ENCODE data around the gene NEMP2. TPM values are rescaled to one million over a fixed set of nuclear protein-coding genes. Genes with fewer than 3 reads are reported as not detected.
A peak's percentile ranks its signal among the peaks of the same experiment; 100 is the strongest.
"Not testable (repeated sequence)": the region's sequence is repeated elsewhere in the genome, so short reads cannot be mapped to it uniquely, and the experiment has no call there.

The NEMP2 gene
- total and polyA plus RNA-seq, 10 donors = 0.89 to 19.2 (median 10.7) TPM

DNA sequence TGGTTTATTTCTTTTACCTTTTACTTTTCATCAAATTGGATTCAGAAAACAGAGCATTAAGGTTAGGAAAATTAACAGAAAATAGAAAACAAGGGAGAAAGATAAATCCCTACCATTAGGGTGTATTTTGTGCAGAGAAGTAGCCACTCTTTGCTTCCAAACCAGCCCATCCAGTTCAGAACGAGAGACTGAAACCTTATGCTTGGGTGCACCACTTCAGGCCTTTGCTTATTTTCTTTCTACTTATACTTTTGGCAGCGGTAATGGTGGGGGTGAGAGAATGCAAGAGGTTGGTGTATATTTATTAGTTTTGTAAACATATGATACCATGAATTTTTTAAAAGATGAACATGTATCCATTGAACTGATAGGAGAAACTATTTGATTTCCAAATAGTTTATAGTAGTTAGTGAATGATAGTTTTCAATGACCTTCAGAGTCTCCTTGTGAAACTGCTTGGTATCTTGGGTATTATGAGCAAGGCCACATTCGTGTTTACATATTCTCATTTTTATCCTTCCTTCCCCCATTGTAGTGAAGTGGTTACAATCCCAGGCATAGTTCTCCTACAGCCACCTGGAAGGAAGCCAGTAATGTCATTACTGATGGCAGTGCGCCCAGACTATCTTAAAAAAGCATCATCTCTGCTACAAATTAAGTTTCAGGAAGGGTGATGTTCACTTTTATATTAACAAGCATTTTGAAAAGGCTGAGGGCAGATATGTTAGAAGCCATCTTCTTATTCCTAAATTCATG lies 65.5 kb downstream of the NEMP2 start:
- DNase-seq = no peak
- Histone ChIP-seq H3K27ac (peak overlapping the region; percentile 68 to 88 (median 73)), H3K4me1 (peaks cover 10 to 65% (median 40%) of the 10 kb centered on the region in 6 donors), H3K27me3 (replicated peaks in 1 of 7) (no peaks in the 10 kb centered on the region), H3K36me3 (peaks cover 0 to 20% (median 4%) of the 10 kb centered on the region in 6 donors), H3K4me3 (no peak overlapping the region), H3K9me3 (no peaks in the 10 kb centered on the region)
- 29 to 47% (median 36%) methylated on average over 4 of the region's 4 CpGs for WGBS, 5 donors
- TF ChIP-seq POLR2AphosphoS5 (IDR thresholded peaks at IDR 0.05) (peak in 1 of 3 donors; percentile 69), POLR2A (IDR thresholded peaks at IDR 0.05) (no peak)
- intact Hi-C loops (cut with DNase I; ENCODE audit: low total_unique reads) = no loop called here

DNA sequence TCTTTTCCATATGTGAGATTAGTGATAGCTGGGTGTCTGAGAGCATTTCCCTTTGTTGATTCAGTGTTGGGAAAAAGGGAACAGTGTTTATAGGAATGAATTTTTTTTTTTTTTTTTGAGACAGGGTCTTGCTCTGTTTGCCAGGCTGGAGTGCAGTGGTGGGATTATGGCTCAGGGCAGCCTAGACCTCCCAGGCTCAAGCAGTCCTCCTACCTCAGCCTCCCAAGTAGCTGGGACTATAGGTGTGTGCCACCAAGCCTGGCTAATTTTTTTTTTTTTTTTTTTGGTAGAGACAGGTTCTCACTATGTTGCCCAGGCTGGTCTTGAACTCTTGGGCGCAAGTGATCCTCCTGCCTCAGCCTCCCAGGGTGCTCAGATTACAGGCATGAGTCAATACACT lies 66.2 kb downstream of the NEMP2 start:
- 92 to 100% (median 96%) methylated on average over 1 of the region's 1 CpG for WGBS, 5 donors
- intact Hi-C loops (cut with DNase I; ENCODE audit: low total_unique reads) = not testable (repeated sequence)

DNA sequence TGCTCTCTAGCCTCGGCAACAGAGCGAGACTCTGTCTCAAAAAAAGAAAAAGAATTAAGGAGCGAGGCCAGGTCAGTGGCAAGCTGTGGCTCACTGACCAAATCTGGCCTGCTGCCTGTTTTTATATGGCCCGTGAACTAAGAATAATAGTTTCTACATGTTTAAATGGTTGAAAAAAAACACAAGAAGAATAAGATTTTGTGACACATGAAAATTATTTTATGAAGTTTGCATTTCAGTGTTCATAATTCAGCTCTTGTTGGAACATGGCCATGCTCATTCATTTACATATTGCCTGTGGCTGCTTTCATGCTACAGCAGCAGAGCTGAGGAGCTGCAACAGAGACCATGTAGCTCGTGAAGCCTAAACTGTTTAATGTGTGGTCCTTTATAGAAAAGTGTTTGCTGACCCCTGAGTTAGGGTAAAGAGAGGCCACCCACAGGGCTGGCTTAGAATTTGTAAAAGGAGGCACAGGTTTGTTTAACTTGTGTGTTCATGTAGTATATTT lies 66.9 kb downstream of the NEMP2 start:
- peak overlapping the region in 7 of 8 donors; percentile 31 to 88 (median 71) for H3K27ac ChIP-seq
- peaks cover 10 to 76% (median 40%) of the 10 kb centered on the region in 6 donors for H3K4me1 ChIP-seq
- peaks cover 0 to 20% (median 4%) of the 10 kb centered on the region in 6 donors for H3K36me3 ChIP-seq
- TF ChIP-seq, protein P1, sequence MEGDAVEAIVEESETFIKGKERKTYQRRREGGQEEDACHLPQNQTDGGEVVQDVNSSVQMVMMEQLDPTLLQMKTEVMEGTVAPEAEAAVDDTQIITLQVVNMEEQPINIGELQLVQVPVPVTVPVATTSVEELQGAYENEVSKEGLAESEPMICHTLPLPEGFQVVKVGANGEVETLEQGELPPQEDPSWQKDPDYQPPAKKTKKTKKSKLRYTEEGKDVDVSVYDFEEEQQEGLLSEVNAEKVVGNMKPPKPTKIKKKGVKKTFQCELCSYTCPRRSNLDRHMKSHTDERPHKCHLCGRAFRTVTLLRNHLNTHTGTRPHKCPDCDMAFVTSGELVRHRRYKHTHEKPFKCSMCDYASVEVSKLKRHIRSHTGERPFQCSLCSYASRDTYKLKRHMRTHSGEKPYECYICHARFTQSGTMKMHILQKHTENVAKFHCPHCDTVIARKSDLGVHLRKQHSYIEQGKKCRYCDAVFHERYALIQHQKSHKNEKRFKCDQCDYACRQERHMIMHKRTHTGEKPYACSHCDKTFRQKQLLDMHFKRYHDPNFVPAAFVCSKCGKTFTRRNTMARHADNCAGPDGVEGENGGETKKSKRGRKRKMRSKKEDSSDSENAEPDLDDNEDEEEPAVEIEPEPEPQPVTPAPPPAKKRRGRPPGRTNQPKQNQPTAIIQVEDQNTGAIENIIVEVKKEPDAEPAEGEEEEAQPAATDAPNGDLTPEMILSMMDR (IDR thresholded peaks at IDR 0.05 in 8 of 11, conservative IDR thresholded peaks at IDR 0.05 in 3 of 11) = no peak
- TF ChIP-seq POLR2AphosphoS5 (IDR thresholded peaks at IDR 0.05) (no peak), POLR2A (IDR thresholded peaks at IDR 0.05) (peak in 1 of 3 donors; percentile 6)
- no peak for DNase-seq
- 46 to 74% (median 54%) methylated on average over 5 of the region's 5 CpGs for WGBS, 5 donors
- intact Hi-C loops (cut with DNase I; ENCODE audit: low total_unique reads) = no loop called here
- no peaks in the 10 kb centered on the region for H3K9me3 ChIP-seq
- H3K27me3 ChIP-seq (replicated peaks in 1 of 7) = no peaks in the 10 kb centered on the region
- no peak overlapping the region for H3K4me3 ChIP-seq

More for the DNA sequence above, 66.2 kb downstream of the NEMP2 start:
- Histone ChIP-seq H3K4me1 (peaks cover 10 to 70% (median 40%) of the 10 kb centered on the region in 6 donors), H3K36me3 (peaks cover 0 to 20% (median 4%) of the 10 kb centered on the region in 6 donors), H3K27ac (peak overlapping the region in 7 of 8 donors; percentile 58 to 88 (median 73))
- H3K27me3 ChIP-seq (replicated peaks in 1 of 7); H3K9me3 ChIP-seq; DNase-seq; H3K4me3 ChIP-seq: not testable (repeated sequence)

DNA sequence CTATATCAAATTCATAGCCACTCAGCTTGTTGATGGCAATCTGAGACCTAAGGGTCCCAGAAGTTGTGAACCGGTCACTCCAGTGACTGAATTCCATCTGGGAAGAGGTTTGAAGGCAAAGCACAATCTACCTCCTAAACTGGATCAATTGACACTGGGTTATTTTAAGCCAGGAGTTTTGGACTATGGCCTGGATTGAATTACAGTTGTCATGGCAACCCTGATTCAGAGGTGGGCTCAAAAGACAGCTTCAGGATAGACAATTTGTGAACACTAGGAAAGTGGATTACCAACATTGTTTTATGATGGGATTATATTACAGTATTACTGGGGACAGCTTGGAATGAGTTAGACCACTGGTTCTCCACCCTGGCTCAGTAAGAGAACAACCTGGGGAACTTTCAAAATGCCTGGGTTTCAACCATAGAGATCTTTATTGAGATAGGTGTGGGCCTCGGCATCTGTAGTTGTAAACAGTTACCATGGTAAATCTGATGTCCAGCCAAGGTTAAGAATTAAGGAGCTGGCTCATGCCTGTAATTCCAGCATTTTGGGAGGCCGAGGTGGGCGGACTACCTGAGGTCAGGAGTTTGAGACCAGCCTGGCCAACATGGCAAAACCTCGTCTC lies 67.6 kb downstream of the NEMP2 start:
- H3K9me3 ChIP-seq = no peaks in the 10 kb centered on the region
- no peak for DNase-seq
- intact Hi-C loops (cut with DNase I; ENCODE audit: low total_unique reads) = no loop called here
- no peaks in the 10 kb centered on the region for H3K27me3 ChIP-seq (replicated peaks in 1 of 7)
- no peak overlapping the region for H3K4me3 ChIP-seq
- WGBS, 5 donors = 81 to 97% (median 89%) methylated on average over 5 of the region's 5 CpGs
- TF ChIP-seq POLR2A (IDR thresholded peaks at IDR 0.05) = no peak
- TF ChIP-seq, protein P1 (IDR thresholded peaks at IDR 0.05 in 8 of 11, conservative IDR thresholded peaks at IDR 0.05 in 3 of 11) = no peak
- TF ChIP-seq POLR2AphosphoS5 (IDR thresholded peaks at IDR 0.05) = no peak
- peaks cover 0 to 20% (median 4%) of the 10 kb centered on the region in 6 donors for H3K36me3 ChIP-seq
- H3K27ac ChIP-seq = peak overlapping the region in 7 of 8 donors; percentile 31 to 88 (median 71)
- H3K4me1 ChIP-seq = peaks cover 10 to 82% (median 40%) of the 10 kb centered on the region in 6 donors

DNA sequence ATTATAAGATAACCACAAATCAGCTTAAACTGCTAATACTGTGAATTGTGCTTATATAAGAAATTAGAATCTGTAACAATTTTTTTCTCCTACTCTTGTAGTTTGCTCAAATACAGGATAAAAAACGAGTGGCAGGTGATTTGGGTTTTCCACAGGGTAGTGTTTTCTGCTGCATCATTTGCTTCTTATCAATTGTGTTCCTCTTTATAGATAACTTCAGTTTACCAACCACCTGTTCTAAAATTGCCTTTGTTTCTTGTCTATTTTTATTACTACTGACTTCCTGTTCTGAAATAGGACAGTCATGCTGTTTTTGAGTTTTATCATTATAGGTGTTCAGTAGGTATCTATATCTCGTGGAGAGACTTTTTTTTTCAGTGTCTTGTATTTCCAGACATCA lies 69.5 kb downstream of the NEMP2 start:
- no peak for DNase-seq
- no peak overlapping the region for H3K4me3 ChIP-seq
- intact Hi-C loops (cut with DNase I; ENCODE audit: low total_unique reads) = no loop called here
- H3K27ac ChIP-seq = peak overlapping the region in 2 of 8 donors; percentile 6 to 7
- H3K4me1 ChIP-seq = peaks cover 10 to 85% (median 40%) of the 10 kb centered on the region in 6 donors
- H3K36me3 ChIP-seq = peaks cover 0 to 4% (median 0%) of the 10 kb centered on the region in 6 donors
- no peaks in the 10 kb centered on the region for H3K9me3 ChIP-seq
- WGBS, 5 donors = 36 to 50% (median 43%) methylated on average over 2 of the region's 2 CpGs
- no peaks in the 10 kb centered on the region for H3K27me3 ChIP-seq (replicated peaks in 1 of 7)
- TF ChIP-seq POLR2AphosphoS5 (IDR thresholded peaks at IDR 0.05) (no peak), POLR2A (IDR thresholded peaks at IDR 0.05) (no peak)
- TF ChIP-seq, protein P1 (IDR thresholded peaks at IDR 0.05 in 8 of 11, conservative IDR thresholded peaks at IDR 0.05 in 3 of 11) = no peak

All from spleen (tissue), 11 donors.